GM12891 (cell line): ENCODE results near the gene ELFN2.

Experiments used
- PAX5 ChIP-seq: IDR thresholded peaks from 2 replicates; pipeline ENCODE4 v1.6.1; 2011; ENCODE audit warnings: low read length, moderate library complexity, mild to moderate bottlenecking; ENCODE audit not compliant: insufficient read depth, severe bottlenecking
- POLR2A ChIP-seq: IDR thresholded peaks from 2 replicates; pipeline ENCODE4 v1.6.1; 2011; ENCODE audit warnings: low read depth, low read length, control low read depth
- POLR2AphosphoS5 ChIP-seq: IDR thresholded peaks from 2 replicates; pipeline ENCODE4 v1.6.1; 2011; ENCODE audit warnings: low read depth, low read length, control low read depth
- POU2F2 ChIP-seq: IDR thresholded peaks from 2 replicates; pipeline ENCODE4 v1.6.1; 2011; ENCODE audit warnings: low read depth, mild to moderate bottlenecking, control low read depth, low read length, moderate library complexity
- TAF1 ChIP-seq: IDR thresholded peaks from 2 replicates; pipeline ENCODE4 v1.6.1; 2011; ENCODE audit warnings: low read depth, low read length, control low read depth

DNA sequence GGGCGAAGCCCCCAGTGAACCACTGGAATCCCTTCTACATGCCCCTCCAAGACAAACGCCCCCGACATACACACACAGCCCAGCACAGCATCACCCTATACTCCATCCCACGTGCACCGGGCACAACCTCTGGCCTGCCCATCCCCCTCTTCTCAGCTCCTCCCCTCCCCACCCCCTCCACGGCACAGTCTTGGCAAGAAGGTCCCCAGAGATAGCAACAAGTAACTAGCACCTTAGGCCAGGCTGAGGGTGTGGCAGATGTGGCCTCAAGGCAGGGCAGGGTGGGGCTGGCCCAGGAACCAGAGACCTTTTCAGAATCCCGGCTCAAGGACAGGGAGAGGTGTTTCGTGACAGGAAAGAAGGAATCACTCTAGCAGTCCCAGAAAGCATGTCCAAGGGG, 90.7 kb downstream of the ELFN2 start:
- TF ChIP-seq POLR2A (no peak), POLR2AphosphoS5 (no peak), TAF1 (no peak), POU2F2 (no peak), PAX5 (no peak)
